Measurements from ENCODE around the gene FXYD2. TPM values are rescaled to one million over a fixed set of nuclear protein-coding genes. Genes with fewer than 3 reads are reported as not detected.

FXYD2 gene
- total and polyA plus RNA-seq, 9 of the 15 experiments (the other 6 are each of a cell fraction or from before 2014, with no cell fraction given): not detected

DNA sequence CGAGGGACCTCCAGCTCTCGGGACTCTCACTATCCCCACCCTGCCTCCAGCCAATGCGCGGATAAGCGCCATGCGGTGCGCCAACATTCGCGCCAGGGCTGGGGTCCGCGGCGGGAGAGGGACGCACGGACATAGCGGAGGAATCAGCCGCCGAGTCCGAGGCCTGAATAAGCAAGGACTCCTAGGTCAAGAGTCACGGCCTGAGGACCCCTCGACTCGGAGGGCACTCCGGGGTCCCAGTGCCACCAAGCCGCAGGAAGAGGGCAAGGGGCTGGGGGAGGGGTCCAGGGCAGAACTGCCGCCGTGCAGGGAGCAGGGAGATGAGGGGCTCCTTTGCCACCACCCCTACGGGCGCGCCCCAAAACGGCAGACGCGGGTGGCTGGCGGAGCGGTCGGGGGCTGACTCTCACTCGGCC, 28.1 kb downstream of the FXYD2 start (continued):
- no peak for TF ChIP-seq CBX1 (IDR thresholded peaks at IDR 0.05; ENCODE audit: low read depth)
- no peak for TF ChIP-seq ZSCAN32 (CRISPR knock-in tag; IDR thresholded peaks at IDR 0.05)
- TF ChIP-seq, protein P1, sequence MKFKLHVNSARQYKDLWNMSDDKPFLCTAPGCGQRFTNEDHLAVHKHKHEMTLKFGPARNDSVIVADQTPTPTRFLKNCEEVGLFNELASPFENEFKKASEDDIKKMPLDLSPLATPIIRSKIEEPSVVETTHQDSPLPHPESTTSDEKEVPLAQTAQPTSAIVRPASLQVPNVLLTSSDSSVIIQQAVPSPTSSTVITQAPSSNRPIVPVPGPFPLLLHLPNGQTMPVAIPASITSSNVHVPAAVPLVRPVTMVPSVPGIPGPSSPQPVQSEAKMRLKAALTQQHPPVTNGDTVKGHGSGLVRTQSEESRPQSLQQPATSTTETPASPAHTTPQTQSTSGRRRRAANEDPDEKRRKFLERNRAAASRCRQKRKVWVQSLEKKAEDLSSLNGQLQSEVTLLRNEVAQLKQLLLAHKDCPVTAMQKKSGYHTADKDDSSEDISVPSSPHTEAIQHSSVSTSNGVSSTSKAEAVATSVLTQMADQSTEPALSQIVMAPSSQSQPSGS (CRISPR knock-in tag; IDR thresholded peaks at IDR 0.05): no peak
- TF ChIP-seq, protein P2, sequence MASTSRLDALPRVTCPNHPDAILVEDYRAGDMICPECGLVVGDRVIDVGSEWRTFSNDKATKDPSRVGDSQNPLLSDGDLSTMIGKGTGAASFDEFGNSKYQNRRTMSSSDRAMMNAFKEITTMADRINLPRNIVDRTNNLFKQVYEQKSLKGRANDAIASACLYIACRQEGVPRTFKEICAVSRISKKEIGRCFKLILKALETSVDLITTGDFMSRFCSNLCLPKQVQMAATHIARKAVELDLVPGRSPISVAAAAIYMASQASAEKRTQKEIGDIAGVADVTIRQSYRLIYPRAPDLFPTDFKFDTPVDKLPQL (IDR thresholded peaks at IDR 0.05; ENCODE audit: extremely low read depth, insufficient read length): no peak
- no peak for TF ChIP-seq ESRRB (CRISPR knock-in tag; IDR thresholded peaks at IDR 0.05; ENCODE audit: borderline replicate concordance)
- TF ChIP-seq RBM14 (IDR thresholded peaks at IDR 0.05; ENCODE audit: borderline replicate concordance, insufficient read depth, low read depth, low read length): no peak

DNA sequence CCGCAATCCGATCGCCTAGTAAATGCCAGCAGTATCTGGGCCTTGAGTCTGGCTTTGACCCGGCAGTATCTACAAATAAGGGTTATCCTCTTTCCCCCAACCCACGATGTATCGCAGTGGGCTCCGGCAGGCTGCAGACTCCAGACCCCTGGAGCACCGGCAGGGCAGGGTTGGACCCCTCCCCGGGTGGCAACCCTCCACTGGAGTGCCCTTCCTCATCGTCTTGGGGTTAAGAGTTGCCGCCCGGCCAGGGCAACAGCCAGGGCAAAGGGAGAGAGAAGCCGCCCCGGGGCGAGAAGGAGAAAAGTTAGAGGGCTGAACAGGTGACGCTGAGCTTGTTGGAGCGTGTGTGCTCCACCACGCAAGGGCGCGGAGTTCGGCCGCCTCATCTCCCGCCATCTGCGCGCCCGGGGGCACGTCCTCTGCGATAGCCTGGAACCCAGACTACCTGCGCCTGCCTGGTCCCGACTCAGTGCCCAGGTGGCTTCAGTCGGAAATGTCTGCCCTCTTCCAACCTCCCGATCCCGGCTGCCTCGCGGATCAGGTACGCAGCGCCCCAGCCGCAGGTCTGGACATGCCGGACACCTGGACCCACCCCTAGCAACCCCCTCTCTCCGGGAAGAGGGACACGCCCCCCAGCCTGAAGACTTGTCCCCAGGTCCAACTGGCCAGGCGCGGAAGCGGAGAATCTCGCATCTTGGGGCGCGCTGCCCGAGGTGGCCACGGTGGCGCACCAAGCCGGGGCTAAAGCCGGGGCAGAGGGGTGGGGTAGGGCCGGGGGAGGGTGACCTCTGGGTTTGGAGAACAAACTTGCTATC, 28.7 kb downstream of the FXYD2 start:
- TF ChIP-seq ZNF217 (CRISPR knock-in tag; IDR thresholded peaks at IDR 0.05) (no peak), PML (IDR thresholded peaks at IDR 0.05; ENCODE audit: low read length) (no peak), ZNF140 (CRISPR knock-in tag; IDR thresholded peaks at IDR 0.05) (no peak), NFXL1 (CRISPR knock-in tag; IDR thresholded peaks at IDR 0.05) (no peak)
- TF ChIP-seq, protein P3, sequence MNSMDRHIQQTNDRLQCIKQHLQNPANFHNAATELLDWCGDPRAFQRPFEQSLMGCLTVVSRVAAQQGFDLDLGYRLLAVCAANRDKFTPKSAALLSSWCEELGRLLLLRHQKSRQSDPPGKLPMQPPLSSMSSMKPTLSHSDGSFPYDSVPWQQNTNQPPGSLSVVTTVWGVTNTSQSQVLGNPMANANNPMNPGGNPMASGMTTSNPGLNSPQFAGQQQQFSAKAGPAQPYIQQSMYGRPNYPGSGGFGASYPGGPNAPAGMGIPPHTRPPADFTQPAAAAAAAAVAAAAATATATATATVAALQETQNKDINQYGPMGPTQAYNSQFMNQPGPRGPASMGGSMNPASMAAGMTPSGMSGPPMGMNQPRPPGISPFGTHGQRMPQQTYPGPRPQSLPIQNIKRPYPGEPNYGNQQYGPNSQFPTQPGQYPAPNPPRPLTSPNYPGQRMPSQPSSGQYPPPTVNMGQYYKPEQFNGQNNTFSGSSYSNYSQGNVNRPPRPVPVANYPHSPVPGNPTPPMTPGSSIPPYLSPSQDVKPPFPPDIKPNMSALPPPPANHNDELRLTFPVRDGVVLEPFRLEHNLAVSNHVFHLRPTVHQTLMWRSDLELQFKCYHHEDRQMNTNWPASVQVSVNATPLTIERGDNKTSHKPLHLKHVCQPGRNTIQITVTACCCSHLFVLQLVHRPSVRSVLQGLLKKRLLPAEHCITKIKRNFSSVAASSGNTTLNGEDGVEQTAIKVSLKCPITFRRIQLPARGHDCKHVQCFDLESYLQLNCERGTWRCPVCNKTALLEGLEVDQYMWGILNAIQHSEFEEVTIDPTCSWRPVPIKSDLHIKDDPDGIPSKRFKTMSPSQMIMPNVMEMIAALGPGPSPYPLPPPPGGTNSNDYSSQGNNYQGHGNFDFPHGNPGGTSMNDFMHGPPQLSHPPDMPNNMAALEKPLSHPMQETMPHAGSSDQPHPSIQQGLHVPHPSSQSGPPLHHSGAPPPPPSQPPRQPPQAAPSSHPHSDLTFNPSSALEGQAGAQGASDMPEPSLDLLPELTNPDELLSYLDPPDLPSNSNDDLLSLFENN (IDR thresholded peaks at IDR 0.05; ENCODE audit: low read depth in 2 of 2, low read length in 2 of 2): no peak
- TF ChIP-seq, protein P4, sequence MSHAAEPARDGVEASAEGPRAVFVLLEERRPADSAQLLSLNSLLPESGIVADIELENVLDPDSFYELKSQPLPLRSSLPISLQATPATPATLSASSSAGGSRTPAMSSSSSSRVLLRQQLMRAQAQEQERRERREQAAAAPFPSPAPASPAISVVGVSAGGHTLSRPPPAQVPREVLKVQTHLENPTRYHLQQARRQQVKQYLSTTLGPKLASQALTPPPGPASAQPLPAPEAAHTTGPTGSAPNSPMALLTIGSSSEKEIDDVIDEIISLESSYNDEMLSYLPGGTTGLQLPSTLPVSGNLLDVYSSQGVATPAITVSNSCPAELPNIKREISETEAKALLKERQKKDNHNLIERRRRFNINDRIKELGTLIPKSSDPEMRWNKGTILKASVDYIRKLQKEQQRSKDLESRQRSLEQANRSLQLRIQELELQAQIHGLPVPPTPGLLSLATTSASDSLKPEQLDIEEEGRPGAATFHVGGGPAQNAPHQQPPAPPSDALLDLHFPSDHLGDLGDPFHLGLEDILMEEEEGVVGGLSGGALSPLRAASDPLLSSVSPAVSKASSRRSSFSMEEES (CRISPR knock-in tag; IDR thresholded peaks at IDR 0.05): no peak
- ATAC-seq (no peak), FAIRE-seq (no peak), DNase-seq (ENCODE audit: extremely low read depth in 1 of 4, low spot score in 3 of 4) (no peak)
- no peaks in the 10 kb centered on the region for H3K79me2 ChIP-seq (ENCODE audit: control insufficient read depth, insufficient read depth, low read length)
- H4K20me1 ChIP-seq (replicated peaks; ENCODE audit: control insufficient read depth, insufficient read depth, low read length): peaks cover 5% of the 10 kb centered on the region; the same call in 1 of the 2 replicates
- in situ Hi-C loops (cut with MboI): no loop called here
- H3K27me3 ChIP-seq (ENCODE audit: control insufficient read depth in 2 of 2, insufficient read depth in 2 of 2, low read length in 2 of 2): peaks cover 28 to 73% of the 10 kb centered on the region in 2 experiments; a peak in 4 of 5 replicates
- H3K36me3 ChIP-seq (ENCODE audit: control insufficient read depth, insufficient read depth, low read length): no peaks in the 10 kb centered on the region
- intact Hi-C loops (cut with micrococcal nuclease): no loop called here
- H3K9me3 ChIP-seq (replicated peaks; ENCODE audit: control insufficient read depth, insufficient read depth, low read depth, low read length): no peaks in the 10 kb centered on the region
- CTCF ChIA-PET (ENCODE audit: low intra/inter-chr PET ratio): no interaction called here
- POLR2A ChIA-PET: no interaction called here
- no peaks in the 10 kb centered on the region for H3K9me1 ChIP-seq (ENCODE audit: control insufficient read depth, insufficient read depth, low read length)
- H3K4me1 ChIP-seq (replicated peaks in 1 of 2; ENCODE audit: control insufficient read depth in 2 of 2, insufficient read depth in 2 of 2, low read length in 2 of 2): peaks cover 0 to 19% of the 10 kb centered on the region in 2 experiments; a peak in 1 of 5 replicates
- H3K27ac ChIP-seq (ENCODE audit: extremely low read depth, low read depth, low read length): no peak overlapping the region
- 33% methylated on average over 42 of the region's 53 CpGs for WGBS (ENCODE audit: insufficient coverage, low coverage, missing lambda C conversion rate)
- H3K4me2 ChIP-seq (ENCODE audit: insufficient read depth, low read length): no peak overlapping the region
- no peak overlapping the region for H2AFZ ChIP-seq (ENCODE audit: low read depth, low read length)
- no peak overlapping the region for H3K9ac ChIP-seq (ENCODE audit: insufficient read depth in 1 of 2, low read depth in 2 of 2, low read length in 2 of 2)
- no peak overlapping the region for H3K4me3 ChIP-seq
- BruUV-seq (replicated peaks): no TSS peak
